Epithelial cell of esophagus (primary cell): ENCODE data around the gene GRIK3.

Source experiments
- DNase-seq: peaks from one replicate; pipeline ENCODE4 v3.0.0; 2010; ENCODE audit warnings: low read depth
- H3K4me3 ChIP-seq: 2 replicates; pipeline ENCODE4 v1.5.1; 2011; ENCODE audit warnings: mild to moderate bottlenecking, low read length, control low read depth
- TF ChIP-seq, protein P1 (sequence below): IDR thresholded peaks from 2 replicates; pipeline ENCODE4 v1.5.1; 2011; ENCODE audit warnings: low read depth, mild to moderate bottlenecking, low read length, control low read depth, inconsistent platforms; ENCODE audit not compliant: insufficient read depth; ENCODE audit errors: missing control alignments

Gene GRIK3

DNA sequence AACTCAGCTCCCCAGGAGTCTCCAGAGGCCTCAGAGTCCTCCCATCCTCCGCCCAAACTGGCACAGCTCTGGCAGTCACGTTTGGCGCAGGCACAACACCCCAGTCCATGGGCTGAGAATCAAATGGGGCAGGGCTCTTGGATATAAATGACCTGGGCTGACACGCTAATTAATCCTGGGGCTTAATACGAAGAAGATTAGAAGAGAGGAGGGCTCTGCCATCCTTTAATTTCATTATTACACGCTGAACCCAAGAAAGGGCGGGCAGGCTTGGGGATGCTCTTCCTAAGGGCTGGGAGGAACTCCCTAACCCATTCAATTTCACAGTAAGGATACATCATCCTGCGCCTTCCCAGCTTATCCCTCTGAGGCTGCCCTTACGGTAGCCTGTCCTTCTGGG lies 2.4 kb downstream of the GRIK3 start:
- H3K4me3 ChIP-seq: no peak overlapping the region
- TF ChIP-seq, protein P1, sequence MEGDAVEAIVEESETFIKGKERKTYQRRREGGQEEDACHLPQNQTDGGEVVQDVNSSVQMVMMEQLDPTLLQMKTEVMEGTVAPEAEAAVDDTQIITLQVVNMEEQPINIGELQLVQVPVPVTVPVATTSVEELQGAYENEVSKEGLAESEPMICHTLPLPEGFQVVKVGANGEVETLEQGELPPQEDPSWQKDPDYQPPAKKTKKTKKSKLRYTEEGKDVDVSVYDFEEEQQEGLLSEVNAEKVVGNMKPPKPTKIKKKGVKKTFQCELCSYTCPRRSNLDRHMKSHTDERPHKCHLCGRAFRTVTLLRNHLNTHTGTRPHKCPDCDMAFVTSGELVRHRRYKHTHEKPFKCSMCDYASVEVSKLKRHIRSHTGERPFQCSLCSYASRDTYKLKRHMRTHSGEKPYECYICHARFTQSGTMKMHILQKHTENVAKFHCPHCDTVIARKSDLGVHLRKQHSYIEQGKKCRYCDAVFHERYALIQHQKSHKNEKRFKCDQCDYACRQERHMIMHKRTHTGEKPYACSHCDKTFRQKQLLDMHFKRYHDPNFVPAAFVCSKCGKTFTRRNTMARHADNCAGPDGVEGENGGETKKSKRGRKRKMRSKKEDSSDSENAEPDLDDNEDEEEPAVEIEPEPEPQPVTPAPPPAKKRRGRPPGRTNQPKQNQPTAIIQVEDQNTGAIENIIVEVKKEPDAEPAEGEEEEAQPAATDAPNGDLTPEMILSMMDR: no peak
- DNase-seq: no peak

DNA sequence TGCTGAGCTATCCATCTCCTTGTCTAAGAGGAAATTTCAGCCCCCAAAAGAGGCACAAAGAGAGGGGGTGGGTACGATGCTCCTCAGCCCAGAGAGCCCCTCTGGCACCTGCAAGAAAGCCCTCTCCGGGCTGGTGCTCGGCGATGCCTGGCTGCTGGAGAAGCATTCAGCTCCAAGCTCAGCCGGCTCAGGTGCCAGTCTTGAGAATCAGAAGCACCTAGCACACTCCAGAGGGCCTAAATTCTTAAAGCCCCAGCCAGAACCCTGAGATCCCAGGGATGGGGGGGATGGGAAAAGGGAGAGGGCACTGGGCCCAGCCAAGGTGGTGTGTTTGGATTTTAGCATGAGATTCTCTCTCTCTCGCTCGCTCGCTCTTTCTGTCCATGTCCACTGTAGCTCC lies 2.9 kb downstream of the GRIK3 start:
- no peak overlapping the region for H3K4me3 ChIP-seq
- DNase-seq: no peak
- TF ChIP-seq, protein P1: no peak

- no peak for DNase-seq
- no peak overlapping the region for H3K4me3 ChIP-seq
- TF ChIP-seq, protein P1: no peak
Observed at GRCh38 chr1:37028981-37029617, 5.2 kb downstream of the GRIK3 start.

GRCh38 chr1:37021502-37021901 lies 12.8 kb downstream of the GRIK3 start:
- DNase-seq: no peak
- TF ChIP-seq, protein P1: no peak
- no peak overlapping the region for H3K4me3 ChIP-seq

DNA sequence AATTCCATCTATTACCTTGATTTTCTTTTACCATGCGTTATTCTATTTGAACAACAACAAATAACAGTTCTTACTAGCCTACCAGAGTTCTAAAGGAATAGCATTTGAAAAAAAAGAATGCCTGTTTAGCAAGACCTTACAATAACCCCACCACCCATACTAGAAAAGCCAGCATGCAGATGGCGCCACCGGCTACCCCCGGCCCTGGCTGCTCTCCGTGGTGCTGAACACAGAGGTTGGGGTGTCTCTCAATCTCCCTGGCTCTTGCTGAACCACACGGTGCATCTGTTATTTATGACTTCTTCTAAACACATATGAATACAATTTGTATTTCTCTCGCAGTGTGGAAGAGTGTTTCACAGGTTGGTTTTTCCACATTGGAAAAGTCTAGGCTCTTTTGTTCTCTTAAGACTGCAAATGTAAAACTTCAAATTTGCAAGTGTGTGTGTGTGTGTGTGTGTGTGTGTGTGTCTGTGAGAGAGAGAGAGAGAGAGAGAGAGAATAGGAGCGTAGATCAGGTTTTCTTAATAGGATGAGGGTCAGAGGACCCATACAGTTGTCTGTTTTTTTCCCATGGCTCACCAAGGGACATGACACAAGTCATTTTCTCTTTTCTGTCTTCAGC lies 13.6 kb downstream of the GRIK3 start:
- no peak for DNase-seq
- H3K4me3 ChIP-seq: no peak overlapping the region
- TF ChIP-seq, protein P1: no peak

DNA sequence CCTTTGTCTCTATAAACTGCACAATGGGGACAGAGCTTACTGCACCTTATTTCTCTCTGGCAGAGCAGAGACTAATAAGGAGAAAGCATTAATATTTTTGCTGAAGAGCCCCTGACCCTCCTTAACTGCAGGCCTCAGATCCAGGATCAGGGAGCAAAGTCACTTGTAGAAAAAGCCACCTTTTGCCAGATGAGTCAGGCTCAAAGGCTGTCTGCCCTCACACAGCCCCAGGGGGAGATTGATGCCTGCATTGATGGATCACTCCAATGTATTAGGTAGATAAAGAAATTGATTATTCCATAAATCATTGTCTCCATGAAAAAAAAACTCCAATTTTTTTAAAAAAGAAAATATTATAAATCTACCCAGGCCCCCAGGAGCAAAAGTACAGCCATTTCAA lies 15.8 kb downstream of the GRIK3 start:
- H3K4me3 ChIP-seq: no peak overlapping the region
- TF ChIP-seq, protein P1: no peak
- no peak for DNase-seq

DNA sequence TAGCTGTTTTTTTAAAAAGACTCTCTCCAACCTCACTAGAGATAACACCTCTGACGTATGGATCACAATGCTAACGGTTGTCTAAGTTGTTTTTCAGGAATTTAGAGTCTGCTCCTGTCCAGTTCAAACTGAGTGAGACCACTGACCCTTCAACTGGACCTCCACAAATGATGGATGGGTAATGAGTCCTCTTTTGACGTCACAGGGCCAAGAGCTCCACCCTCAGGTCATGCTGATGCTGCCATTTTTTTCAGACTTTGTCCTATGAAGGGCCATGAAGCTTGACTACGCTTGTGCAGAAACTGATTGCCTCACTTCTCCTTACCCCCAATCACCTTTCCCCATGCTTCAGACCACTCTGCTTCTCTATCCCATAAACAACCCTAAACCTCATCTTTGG lies 16.6 kb downstream of the GRIK3 start:
- TF ChIP-seq, protein P1: no peak
- H3K4me3 ChIP-seq: no peak overlapping the region
- DNase-seq: no peak
